GM18508 (cell line): ENCODE data around the gene SERPINB8.
"Not testable (repeated sequence)": the region's sequence is repeated elsewhere in the genome, so short reads cannot be mapped to it uniquely, and the experiment has no call there.

Source experiments
- ATAC-seq: cut with Tn5 transposase; IDR thresholded peaks from one replicate; pipeline ENCODE4 v1.9.1; 2021; ENCODE audit warnings: moderate number of reproducible peaks; ENCODE audit not compliant: insufficient read depth, unreplicated experiment

SERPINB8 gene, protein sequence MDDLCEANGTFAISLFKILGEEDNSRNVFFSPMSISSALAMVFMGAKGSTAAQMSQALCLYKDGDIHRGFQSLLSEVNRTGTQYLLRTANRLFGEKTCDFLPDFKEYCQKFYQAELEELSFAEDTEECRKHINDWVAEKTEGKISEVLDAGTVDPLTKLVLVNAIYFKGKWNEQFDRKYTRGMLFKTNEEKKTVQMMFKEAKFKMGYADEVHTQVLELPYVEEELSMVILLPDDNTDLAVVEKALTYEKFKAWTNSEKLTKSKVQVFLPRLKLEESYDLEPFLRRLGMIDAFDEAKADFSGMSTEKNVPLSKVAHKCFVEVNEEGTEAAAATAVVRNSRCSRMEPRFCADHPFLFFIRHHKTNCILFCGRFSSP

DNA sequence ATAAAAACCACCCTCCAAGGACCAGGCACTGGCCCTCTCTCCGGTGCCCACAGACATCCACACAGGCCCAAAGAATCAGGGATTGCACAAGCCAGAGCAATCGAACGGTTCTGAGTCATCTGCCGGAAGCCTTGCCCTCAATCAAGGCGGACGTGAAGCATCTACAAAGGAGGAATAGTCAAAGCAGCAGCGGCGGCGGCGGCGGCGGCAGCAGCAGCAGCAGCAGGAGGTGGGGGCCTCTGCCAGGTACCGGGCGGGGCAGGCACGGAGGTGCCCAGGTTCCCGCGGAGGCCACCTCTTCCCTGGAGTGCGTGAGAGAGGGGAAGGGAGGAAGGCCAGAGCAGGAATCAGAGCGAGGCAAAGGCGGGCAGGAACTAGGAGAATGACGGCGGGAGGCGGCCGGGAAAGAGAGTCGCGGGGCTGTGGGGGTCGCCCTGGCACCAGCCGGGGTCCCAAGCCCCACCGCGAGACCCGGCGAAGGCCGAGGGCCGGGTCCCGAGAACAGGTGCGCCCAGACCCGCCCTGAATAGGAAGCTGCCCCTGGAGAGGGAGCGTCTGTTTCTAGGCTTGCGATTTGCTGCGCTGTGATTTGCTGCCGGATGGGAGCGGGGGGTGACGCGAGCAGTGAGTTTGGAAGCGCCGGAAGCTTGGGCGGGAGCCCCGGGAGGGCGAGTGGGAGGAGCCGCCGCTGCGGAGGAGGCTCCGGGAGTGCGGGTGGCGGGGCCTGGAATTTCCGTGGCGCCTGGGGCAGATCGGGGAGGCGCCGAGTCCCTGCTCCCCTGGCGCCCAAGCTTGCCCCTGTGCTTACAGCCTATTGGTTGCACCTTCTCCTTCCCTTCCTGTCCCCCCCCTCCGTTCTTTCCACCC is at the start of gene SERPINB8:
Gene SERPINB8, plus strand, starts transcription at position 140 of the 867 bp plus-strand sequence. CDS start 8,228 bp downstream, outside the sequence.
- ATAC-seq = peak; percentile 80

DNA sequence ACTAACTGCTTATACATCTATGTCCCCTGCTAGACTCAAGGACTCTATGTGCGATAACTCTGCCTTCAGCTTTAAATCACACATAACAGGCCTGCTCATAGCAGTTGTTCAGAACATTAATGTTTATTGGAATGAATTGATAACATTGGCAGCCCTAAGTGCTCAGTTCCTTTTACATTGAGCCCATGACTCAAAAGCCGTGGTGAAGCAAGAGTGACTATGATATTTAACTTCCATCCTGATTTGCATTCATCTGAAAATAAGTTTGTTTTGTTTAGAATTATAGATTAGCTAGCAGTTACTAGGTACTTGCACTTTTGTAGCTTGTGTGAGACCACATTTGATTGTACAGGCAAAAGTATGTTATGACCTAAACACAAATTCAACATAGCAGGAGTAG is 47.8 kb upstream of the SERPINB8 start:
- no peak for ATAC-seq

DNA sequence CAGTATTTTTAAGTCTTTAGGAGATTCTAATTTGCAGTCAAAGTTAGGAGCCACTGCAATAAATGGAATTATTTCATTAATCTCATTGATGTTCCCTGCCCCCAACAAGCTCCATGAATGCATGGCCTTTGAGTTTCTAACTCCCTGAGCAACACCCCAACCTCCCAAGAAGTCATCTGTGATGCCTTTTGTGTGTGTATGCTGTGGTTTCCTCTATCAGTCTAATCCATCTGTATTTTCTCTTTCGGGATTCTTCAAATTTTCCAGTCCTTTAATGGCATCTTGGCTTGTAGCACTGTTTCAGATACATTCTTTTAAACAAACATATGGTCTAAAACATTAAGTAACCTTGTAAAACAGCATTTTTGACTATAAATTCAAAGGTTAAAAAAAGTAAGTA is 45.3 kb upstream of the SERPINB8 start:
- no peak for ATAC-seq

DNA sequence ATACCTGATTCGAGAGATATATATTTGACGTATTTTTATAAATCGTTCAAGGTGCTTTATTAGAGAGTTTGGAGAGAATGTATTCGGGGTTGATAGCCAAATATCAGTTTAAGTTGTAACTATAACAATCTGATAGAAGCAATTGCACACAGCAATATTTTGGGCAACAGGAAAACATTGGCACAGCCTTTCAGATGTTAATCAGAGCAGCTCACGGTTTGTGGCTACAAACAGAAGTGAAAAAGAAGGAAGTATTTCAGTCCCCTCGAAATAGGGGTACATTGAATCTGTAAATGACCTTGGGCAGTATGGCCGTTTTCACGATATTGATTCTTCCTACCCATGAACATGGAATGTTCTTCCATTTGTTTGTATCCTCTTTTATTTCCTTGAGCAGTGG is 41.5 kb upstream of the SERPINB8 start:
- no peak for ATAC-seq

DNA sequence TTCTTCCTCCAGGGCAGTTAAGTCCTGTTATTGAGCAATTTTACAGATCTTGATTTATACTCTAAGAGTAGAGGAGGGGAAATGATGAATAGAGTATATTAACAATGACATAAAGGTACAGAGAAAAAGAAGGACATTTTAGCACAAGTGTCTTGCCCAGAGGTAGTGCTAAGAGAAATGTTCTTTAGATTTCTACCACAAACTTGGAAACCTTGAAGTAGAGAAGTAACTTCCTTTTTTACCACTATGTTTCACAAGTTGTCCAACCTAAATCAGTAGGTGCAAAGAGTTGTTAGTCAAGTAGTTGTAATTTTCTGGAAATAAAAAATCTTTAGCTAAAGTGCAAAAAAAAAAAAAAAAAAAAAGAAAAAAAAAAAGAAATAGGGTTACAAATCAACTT is 40.5 kb upstream of the SERPINB8 start:
- ATAC-seq = not testable (repeated sequence)

DNA sequence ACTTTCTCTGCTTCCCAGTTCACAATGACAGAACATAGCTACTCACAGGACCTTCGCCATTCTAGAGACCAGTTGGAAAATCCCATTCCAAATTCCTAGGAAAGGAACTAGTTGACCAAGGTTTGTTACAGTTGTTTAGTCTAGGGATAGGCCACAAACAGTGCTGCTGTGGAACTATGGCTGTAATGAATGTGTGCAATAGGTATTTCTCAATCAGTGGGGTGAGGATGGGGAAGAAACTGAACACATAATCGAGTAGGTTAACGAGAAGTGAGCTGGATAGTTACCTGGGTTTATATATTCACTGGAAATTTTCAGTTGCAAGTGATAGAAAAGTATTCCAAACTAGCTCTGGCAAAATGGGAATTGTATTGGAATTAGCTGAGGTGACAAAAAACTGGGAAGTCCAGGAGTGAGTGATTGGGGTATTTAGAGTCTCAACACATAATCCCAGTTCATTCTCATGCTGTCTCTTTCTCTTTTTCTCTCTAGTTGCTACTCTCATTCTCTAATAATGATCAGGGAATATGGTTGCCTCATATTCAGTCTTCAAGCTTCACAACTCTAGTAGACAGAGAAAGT is 39.0 kb upstream of the SERPINB8 start:
- no peak for ATAC-seq

DNA sequence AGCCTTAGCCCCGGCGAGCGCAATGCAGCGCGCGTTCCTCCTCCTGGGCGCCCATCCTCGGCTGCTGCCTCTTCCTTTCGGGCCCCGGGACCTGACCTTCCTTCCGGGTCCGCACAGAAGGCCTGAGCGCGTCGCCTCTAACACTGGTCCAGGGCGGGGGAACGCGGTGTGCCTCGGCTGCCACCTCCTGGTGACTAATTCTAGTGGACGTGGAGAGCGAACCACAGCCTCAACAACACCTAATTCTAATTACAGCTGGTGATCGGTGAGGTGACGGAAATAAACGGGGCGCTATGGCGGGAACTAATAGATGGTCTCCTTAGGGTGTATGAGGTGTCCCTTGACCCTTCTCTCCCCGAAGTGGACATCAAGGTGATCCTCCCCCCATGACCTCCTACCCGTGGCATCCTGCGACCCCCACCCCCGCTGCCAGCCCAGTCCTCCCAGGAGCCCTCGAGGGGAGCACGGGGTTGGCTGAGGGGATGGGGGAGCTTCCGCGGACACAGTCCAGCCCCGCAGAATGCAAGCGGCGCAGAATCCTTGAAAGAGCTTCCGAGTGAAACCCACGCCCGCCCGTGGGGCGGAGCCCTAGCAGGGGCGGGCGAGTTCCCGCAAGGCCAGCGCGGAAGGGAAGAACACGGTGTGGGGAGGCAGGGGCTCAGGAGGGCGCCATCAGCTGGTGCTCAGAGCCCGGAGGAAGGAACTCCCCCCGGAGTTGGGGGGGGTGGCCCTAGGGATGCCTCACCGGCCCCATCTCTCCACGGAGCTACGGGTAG is 33.5 kb upstream of the SERPINB8 start:
- ATAC-seq = peak; percentile 92

DNA sequence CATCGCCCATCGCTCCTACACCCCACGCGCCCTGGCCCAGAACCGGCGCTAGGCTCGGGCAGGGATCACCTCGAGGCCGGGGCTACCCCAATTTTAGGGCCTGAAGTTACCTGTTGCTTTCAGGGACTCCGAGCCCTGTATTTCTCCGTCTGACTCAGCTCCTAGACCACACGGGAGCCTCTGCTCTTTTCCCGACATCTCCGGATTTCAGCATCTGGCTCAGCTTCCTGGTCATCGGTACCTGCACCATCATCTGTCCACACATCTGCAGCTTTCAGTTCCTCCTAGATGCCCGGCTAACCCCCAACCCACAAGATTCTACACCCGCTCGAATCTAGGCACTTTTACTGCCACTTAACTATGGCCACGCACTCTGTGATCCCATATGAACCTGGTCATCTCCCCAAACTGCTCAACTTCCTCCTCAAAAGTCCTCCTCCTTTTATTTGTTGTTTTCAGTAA is 32.9 kb upstream of the SERPINB8 start:
- peak; percentile 13 for ATAC-seq

DNA sequence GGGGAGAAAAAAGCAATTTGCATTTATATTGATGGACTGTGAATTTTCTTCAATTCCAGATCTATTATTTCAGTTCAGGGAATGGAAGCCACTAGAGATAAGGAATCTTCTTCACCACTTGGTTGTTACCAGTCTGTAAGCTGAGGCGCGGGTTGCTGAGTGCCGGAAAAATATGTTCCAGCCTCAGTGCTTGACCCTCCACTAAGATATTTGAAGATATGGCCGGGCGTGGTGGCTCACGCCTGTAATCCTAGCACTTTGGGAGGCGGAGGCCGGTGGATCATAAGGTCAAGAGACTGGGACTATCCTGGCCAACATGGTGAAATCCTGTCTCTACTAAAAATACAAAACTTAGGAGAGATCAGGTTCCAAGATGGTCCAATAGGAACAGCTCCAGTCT is 29.9 kb upstream of the SERPINB8 start:
- ATAC-seq = no peak

DNA sequence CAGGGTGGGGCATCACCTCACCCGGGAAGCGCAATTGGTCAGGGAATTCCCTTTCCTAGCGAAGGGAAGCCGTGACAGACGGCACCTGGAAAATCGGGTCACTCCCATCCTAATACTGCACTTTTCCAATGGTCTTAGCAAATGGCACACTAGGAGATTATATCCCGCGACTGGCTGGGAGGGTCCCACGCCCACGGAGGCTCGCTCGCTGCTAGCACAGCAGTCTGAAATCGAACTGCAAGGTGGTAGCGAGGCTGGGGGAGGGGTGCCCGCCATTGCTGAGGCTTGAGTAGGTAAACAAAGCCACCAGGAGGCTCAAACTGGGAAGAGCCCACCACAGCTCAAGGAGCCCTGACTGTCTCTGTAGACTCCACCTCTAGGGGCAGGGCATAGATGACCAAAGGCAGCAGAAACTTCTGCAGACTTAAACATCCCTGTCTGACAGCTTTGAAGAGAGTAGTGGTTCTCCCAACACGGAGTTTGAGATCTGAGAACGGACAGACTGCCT is 29.3 kb upstream of the SERPINB8 start:
- not testable (repeated sequence) for ATAC-seq

DNA sequence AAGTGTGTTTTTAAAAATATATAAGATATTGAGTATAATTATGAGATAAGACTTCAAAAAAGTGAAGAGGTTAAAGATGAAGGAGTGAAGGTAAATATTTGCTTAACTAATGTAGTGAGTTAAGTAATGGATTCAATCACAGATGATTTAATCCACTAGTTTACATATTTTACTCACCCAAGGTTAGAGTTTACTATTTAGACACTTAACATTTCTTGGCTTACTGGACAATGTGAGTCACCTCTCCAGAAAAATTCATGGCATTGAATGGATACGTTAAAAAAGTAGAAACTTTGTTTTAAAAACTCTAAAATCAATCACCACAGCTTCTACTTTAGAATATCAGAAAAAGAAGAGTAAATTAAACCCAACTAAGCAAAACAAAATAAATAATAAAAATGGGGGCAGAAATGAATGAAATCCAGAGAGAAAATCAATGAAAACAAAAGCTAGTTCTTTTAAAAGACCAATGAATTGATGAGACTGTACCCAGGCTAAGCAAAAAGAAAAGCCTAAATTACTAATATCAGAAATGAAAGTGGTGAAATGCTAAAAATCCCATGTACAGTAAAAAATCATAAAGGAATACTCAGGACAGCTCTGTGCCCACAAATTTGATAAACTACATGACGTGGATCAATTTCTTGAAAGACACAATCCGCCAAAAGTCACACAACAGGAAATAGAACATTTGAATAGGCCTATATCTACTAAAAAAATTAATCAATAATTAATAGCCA is 22.7 kb upstream of the SERPINB8 start:
- no peak for ATAC-seq

DNA sequence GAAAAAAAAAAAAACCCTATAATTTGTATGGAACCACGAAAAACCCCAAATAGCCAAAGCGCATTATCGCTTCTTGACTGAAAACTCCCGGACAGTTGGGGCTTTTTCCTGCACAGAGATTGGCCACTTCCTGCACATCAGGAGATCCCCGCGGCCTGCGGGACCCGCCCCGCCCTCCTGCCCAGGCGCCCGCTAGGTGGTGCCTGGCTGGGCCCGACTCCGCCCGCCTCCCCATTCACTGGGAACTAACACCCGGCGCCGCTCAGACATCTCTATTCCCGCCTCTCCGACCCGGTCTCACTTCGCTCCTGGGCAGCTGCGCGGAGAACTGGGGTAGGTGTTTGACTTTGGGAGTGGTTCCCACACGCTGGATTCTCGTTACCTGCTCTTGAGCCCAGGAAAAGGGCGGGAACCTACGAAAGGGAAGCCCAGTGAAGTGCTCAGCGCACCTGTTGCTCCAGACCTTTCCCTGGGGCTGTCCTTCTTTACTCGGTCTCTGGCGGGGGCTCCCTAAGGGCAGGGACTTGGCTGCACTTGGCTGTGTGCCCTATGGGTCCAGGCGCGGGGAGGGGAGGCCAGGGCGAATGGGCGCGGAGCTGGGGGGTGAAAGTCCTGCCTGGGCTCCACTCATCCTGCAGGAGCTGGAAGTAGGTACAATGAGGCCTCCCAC is 20.7 kb upstream of the SERPINB8 start, which contains the start of gene HMSD:
Gene HMSD, plus strand, starts transcription at position 234 of the 670 bp plus-strand sequence. CDS start 4,155 bp downstream, outside the sequence.
- peak; percentile 61 for ATAC-seq

DNA sequence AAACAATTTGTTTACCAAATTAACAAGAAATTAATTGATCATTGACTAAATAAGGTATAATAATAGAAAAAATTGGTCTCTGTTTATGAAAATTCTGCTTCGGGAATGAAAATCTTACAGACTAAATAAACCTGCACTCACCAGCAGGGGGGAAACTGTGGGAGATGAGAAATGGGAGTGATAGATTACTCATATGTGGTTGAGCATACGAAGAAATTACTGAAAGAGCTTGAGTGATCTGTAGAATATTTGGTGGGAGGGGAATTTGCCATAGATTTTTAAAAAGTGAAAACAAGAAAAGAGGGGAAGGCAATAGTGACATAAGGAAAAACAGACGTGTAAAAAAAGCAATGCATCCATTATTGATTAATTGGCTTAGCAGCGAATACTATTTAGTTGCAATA is 18.6 kb upstream of the SERPINB8 start:
- ATAC-seq = peak; percentile 50

DNA sequence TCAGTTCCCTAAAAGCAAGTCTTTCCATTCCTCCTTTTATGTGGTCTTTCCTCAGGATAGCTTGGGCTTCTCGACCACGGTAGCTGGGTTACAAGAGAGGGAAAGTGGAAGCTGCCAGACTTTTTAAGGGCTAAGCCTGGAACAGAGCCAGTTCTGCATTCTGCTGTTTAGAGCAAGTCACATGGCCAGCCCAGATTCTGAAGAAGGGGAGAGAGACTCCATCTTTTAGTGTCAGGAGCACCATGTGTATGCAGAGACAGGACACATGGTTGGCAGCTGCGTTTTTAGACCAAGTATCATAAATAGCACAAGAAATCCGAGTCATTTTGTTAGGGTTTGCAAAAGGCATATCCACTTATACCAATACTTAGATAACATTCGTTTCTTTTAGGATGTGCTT is 16.1 kb upstream of the SERPINB8 start:
- no peak for ATAC-seq

DNA sequence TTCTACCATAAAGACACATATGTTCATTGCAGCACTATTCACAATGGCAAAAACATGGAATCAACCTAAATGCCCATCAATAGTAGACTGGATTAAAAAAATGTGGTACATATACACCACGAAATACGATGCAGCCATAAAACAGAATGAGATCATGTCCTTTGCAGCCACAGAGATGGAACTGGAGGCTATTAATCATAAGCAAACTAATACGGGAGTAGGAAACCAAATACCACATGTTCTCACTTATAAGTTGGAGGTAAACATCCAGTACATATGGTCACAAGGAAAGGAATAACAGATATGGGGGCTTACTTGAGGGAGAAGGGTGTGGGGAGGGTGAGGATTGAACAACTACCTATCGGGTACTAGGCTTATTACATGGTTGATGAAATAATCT is 13.1 kb upstream of the SERPINB8 start:
- ATAC-seq = no peak

DNA sequence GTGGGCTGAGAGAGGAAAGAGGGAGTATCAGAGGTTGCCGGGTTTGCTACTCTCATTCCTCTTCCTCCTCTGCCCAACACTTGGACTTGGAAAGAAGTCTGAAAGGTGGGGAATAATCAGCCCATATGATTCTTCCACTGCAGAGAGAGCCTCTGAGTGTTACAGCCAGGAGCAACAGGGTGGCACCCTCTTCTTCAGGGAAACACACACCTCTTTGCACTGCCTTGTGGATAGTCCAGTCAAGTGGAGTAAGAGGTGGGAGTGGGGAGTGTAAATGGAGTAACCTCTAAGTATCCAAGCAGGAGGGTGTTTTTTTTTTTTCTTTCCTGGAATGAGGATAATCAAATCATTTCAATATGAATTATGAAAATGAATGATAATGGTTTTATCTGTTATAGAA is 9.0 kb upstream of the SERPINB8 start:
- ATAC-seq = no peak

DNA sequence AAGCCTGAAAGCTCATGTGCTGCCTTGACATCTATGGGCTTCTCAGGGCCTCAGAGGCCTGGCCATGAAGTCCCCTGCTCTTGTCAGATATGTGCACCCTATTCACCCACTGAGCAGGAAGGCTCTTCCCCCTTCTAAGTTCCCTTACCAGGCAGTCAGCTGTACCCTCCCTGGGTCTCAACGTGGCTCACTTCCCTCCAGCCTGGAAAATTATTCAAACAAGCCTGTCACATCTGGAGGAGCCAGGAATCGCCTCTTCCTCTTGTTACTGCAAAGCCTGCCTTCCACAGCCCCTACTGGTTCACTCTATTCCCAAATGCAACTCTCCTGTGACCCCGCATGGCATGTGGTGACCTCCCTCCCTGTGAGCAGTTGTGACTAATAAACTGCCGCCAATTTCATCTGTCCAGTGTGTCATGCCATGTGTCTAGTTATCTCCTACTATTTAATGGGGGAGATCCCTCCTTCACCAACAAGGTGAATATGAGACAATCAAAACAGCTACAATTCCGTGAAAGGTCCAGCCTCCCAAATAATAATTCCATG is 8.4 kb upstream of the SERPINB8 start:
- no peak for ATAC-seq

DNA sequence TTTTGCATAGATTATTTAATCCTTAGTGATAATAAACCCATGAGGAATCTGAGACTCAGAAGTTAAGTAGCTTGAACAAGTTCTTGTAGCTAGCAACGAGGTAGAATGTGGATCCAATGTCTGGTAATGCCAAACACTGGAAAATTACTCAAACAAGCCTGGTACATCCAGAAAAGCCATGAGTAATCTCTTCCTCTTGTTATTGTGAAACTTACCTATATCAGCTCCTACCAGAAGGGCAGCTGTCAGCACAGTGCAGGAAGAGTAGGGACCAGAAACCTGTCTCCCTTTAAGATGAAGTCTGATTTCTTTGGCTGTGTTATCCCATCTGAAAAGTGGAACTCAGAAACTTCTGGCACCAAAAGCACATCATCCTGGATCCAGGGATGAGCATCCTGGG is 7.7 kb upstream of the SERPINB8 start:
- no peak for ATAC-seq
